CD14-positive monocyte (primary cell): Measurements from ENCODE around the gene EYA3. TPM values are rescaled to one million over a fixed set of nuclear protein-coding genes. Genes with fewer than 3 reads are reported as not detected.

Experiments used
- DNase-seq, 3 donors: peaks; one replicate each; pipeline ENCODE4 v3.0.0-alpha.2; 2011 to 2022
- H2AFZ ChIP-seq: 2 replicates; pipeline ENCODE4 v1.6.0; 2012; ENCODE audit warnings: mild to moderate bottlenecking, low read depth, low read length, inconsistent platforms; ENCODE audit not compliant: insufficient read depth, poor library complexity, severe bottlenecking
- H3K27ac ChIP-seq, 2 donors: 1 replicate in 1 of 2; 2 replicates in 1 of 2; pipeline ENCODE4 v1.5.1; 2012 to 2013; ENCODE audit warnings: low read length in 2 of 2, control low read depth in 1 of 2, inconsistent platforms in 1 of 2, low read depth in 1 of 2, mild to moderate bottlenecking in 1 of 2
- H3K27me3 ChIP-seq, 2 donors: one replicate each; pipeline versions ENCODE4 v1.6.0 to v1.6.1; 2011 to 2013; ENCODE audit warnings: low read length in 2 of 2; ENCODE audit not compliant: control insufficient read depth in 2 of 2, insufficient read depth in 2 of 2
- H3K36me3 ChIP-seq, 2 donors: replicated peaks in 1 of 2; 1 replicate in 1 of 2; 2 replicates in 1 of 2; pipeline versions ENCODE4 v1.5.1 to v1.6.1; 2012 to 2013; ENCODE audit warnings: low read length in 2 of 2, control low read depth in 1 of 2, inconsistent platforms in 1 of 2, mild to moderate bottlenecking in 1 of 2; ENCODE audit not compliant: insufficient read depth in 2 of 2, control insufficient read depth in 1 of 2
- H3K4me1 ChIP-seq, 2 donors: 1 replicate in 1 of 2; 2 replicates in 1 of 2; pipeline versions ENCODE4 v1.5.1 to v1.6.1; 2012 to 2013; ENCODE audit warnings: low read length in 2 of 2, control low read depth in 1 of 2, inconsistent platforms in 1 of 2, mild to moderate bottlenecking in 1 of 2, moderate library complexity in 1 of 2; ENCODE audit not compliant: insufficient read depth in 2 of 2, control insufficient read depth in 1 of 2
- H3K4me2 ChIP-seq: replicated peaks from 2 replicates; pipeline ENCODE3; 2012; ENCODE audit warnings: low read length, moderate library complexity, mild to moderate bottlenecking; ENCODE audit not compliant: poor library complexity, severe bottlenecking; ENCODE audit errors: extremely low read depth
- H3K4me3 ChIP-seq, 3 experiments: fragments of 200-600 bp in 1 of 3; sonication (generic) in 1 of 3; replicated peaks in 1 of 3; 1 replicate in 2 of 3; 2 replicates in 1 of 3; pipeline ENCODE4 v1.5.1; 2011 to 2013; ENCODE audit warnings: low read length in 3 of 3, mild to moderate bottlenecking in 3 of 3, control low read depth in 2 of 3, low read depth in 2 of 3, inconsistent platforms in 1 of 3, moderate library complexity in 1 of 3
- H3K79me2 ChIP-seq: 2 replicates; pipeline ENCODE4 v1.6.0; 2012; ENCODE audit warnings: mild to moderate bottlenecking, control low read depth, inconsistent platforms, low read length, moderate library complexity; ENCODE audit not compliant: insufficient read depth
- H3K9ac ChIP-seq: 2 replicates; pipeline ENCODE4 v1.6.0; 2017; ENCODE audit warnings: low read length, mild to moderate bottlenecking; ENCODE audit not compliant: insufficient read depth, poor library complexity, severe bottlenecking
- H3K9me3 ChIP-seq, 2 donors: replicated peaks in 1 of 2; 1 replicate in 1 of 2; 2 replicates in 1 of 2; pipeline versions ENCODE4 v1.5.1 to v1.6.1; 2012 to 2013; ENCODE audit warnings: low read length in 2 of 2, control low read depth in 1 of 2; ENCODE audit not compliant: control insufficient read depth in 1 of 2, insufficient read depth in 1 of 2
- H4K20me1 ChIP-seq: 2 replicates; pipeline ENCODE4 v1.6.0; 2012; ENCODE audit warnings: mild to moderate bottlenecking, low read length, control low read depth, moderate library complexity; ENCODE audit not compliant: insufficient read depth
- H3K27ac Mint-ChIP-seq, 7 donors: one replicate each; pipeline ENCODE4 v1.8.0; 2020; ENCODE audit warnings: mild to moderate bottlenecking in 7 of 7, mixed read lengths in 7 of 7, moderate library complexity in 6 of 7, inconsistent platforms in 2 of 7
- H3K27me3 Mint-ChIP-seq, 3 donors: one replicate each; pipeline ENCODE4 v1.8.0; 2021 to 2022; ENCODE audit warnings: low read depth in 3 of 3, mild to moderate bottlenecking in 3 of 3, mixed read lengths in 3 of 3, moderate library complexity in 3 of 3, inconsistent platforms in 1 of 3
- H3K36me3 Mint-ChIP-seq, 2 donors: one replicate each; pipeline ENCODE4 v1.8.0; 2020; ENCODE audit warnings: mixed read lengths in 2 of 2, inconsistent platforms in 1 of 2, mild to moderate bottlenecking in 1 of 2
- H3K4me1 Mint-ChIP-seq: one replicate; pipeline ENCODE4 v1.8.0; 2020; ENCODE audit warnings: mild to moderate bottlenecking, mixed read lengths
- H3K4me3 Mint-ChIP-seq, 2 donors: one replicate each; pipeline ENCODE4 v1.8.0; 2020; ENCODE audit warnings: mild to moderate bottlenecking in 2 of 2, mixed read lengths in 2 of 2, moderate library complexity in 1 of 2
- H3K9me3 Mint-ChIP-seq, 7 donors: one replicate each; pipeline ENCODE4 v1.8.0; 2020 to 2022; ENCODE audit warnings: mixed read lengths in 7 of 7, mild to moderate bottlenecking in 6 of 7, moderate library complexity in 6 of 7, inconsistent platforms in 2 of 7
- CTCF ChIP-seq: fragments of 200-600 bp; IDR thresholded peaks from one replicate; pipeline ENCODE4 v1.8.0; 2022; ENCODE audit warnings: antibody characterized with exemption, mild to moderate bottlenecking
- WGBS: methylation state at CpG from one replicate; pipeline ENCODE4 v1.1.5; 2013; ENCODE audit warnings: missing lambda C conversion rate; ENCODE audit not compliant: insufficient coverage; 5-methylcytosine and 5-hydroxymethylcytosine counted together
- intact Hi-C, 2 donors: fragments of 100-400 bp; cut with micrococcal nuclease; formaldehyde crosslinking; loops; one replicate each; pipeline versions ENCODE4 v1.15.0 to v1.15.1; 2023
- polyA plus RNA-seq, 3 donors: library from polyadenylated mRNA; depleted of rRNA in 1 of 3; unstranded in 2 of 3; stranded (reverse) in 1 of 3; fragments of 300-500 nt in 2 of 3; fragments of >200 nt in 1 of 3; fragmentation: Illumina TruSeq in 2 of 3; gene quantifications; 1 replicate in 2 of 3; 2 replicates in 1 of 3; pipeline ENCODE4 v1.2.3, GENCODE V29; 2012 to 2021

EYA3 gene
- polyA plus RNA-seq, 3 donors, result 3.3 to 21.1 (median 3.7) TPM

GRCh38 chr1:27949027-27949426 is 139.4 kb downstream of the EYA3 start:
- Mint-ChIP-seq H3K9me3 (no peaks in the 10 kb centered on the region), H3K27me3 (peaks cover 0 to 3% (median 2%) of the 10 kb centered on the region in 3 donors), H3K36me3 (no peaks in the 10 kb centered on the region), H3K4me3 (no peak overlapping the region), H3K27ac (no peak overlapping the region), H3K4me1 (peaks cover 19% of the 10 kb centered on the region)
- Histone ChIP-seq H3K36me3 (no peaks in the 10 kb centered on the region), H4K20me1 (no peaks in the 10 kb centered on the region), H2AFZ (no peak overlapping the region), H3K4me1 (peaks cover 18 to 23% of the 10 kb centered on the region in 2 donors), H3K27ac (no peak overlapping the region), H3K27me3 (no peaks in the 10 kb centered on the region), H3K9ac (no peak overlapping the region), H3K9me3 (no peaks in the 10 kb centered on the region), H3K79me2 (no peaks in the 10 kb centered on the region), H3K4me2 (no peak overlapping the region), H3K4me3 (no peak overlapping the region)
- WGBS, result 98% methylated on average over 7 of the region's 8 CpGs
- no peak for TF ChIP-seq CTCF
- intact Hi-C loops, result no loop called here
- DNase-seq, result no peak

GRCh38 chr1:27945020-27945419 is 143.4 kb downstream of the EYA3 start:
- Histone ChIP-seq H3K4me3 (no peak overlapping the region), H3K4me1 (peaks cover 57 to 63% of the 10 kb centered on the region in 2 donors), H3K4me2 (no peak overlapping the region), H4K20me1 (no peaks in the 10 kb centered on the region), H2AFZ (no peak overlapping the region), H3K27me3 (no peaks in the 10 kb centered on the region), H3K36me3 (no peaks in the 10 kb centered on the region), H3K9ac (no peak overlapping the region), H3K79me2 (no peaks in the 10 kb centered on the region), H3K9me3 (no peaks in the 10 kb centered on the region), H3K27ac (peak overlapping the region; percentile 91 to 98)
- no peaks in the 10 kb centered on the region for H3K9me3 Mint-ChIP-seq
- peak overlapping the region; percentile 97 to 99 (median 99) for H3K27ac Mint-ChIP-seq
- H3K36me3 Mint-ChIP-seq, result peaks cover 0 to under 1% of the 10 kb centered on the region in 2 donors
- H3K4me3 Mint-ChIP-seq, result no peak overlapping the region
- DNase-seq, result no peak
- WGBS, result 100% methylated on average over 3 of the region's 5 CpGs
- intact Hi-C loops, result no loop called here
- H3K27me3 Mint-ChIP-seq, result peaks cover 0 to 2% (median under 1%) of the 10 kb centered on the region in 3 donors
- peaks cover 57% of the 10 kb centered on the region for H3K4me1 Mint-ChIP-seq
- no peak for TF ChIP-seq CTCF
